GM18873 (cell line): ENCODE measurements around the gene GTF3C5.
"Not testable (repeated sequence)": the region's sequence is repeated elsewhere in the genome, so short reads cannot be mapped to it uniquely, and the experiment has no call there.

Experiments used
- ATAC-seq: cut with Tn5 transposase; IDR thresholded peaks from one replicate; pipeline ENCODE4 v1.9.1; 2021; ENCODE audit warnings: mild to moderate bottlenecking, moderate library complexity, moderate number of reproducible peaks; ENCODE audit not compliant: unreplicated experiment, low FRiP score

The GTF3C5 gene, protein sequence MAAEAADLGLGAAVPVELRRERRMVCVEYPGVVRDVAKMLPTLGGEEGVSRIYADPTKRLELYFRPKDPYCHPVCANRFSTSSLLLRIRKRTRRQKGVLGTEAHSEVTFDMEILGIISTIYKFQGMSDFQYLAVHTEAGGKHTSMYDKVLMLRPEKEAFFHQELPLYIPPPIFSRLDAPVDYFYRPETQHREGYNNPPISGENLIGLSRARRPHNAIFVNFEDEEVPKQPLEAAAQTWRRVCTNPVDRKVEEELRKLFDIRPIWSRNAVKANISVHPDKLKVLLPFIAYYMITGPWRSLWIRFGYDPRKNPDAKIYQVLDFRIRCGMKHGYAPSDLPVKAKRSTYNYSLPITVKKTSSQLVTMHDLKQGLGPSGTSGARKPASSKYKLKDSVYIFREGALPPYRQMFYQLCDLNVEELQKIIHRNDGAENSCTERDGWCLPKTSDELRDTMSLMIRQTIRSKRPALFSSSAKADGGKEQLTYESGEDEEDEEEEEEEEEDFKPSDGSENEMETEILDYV

DNA sequence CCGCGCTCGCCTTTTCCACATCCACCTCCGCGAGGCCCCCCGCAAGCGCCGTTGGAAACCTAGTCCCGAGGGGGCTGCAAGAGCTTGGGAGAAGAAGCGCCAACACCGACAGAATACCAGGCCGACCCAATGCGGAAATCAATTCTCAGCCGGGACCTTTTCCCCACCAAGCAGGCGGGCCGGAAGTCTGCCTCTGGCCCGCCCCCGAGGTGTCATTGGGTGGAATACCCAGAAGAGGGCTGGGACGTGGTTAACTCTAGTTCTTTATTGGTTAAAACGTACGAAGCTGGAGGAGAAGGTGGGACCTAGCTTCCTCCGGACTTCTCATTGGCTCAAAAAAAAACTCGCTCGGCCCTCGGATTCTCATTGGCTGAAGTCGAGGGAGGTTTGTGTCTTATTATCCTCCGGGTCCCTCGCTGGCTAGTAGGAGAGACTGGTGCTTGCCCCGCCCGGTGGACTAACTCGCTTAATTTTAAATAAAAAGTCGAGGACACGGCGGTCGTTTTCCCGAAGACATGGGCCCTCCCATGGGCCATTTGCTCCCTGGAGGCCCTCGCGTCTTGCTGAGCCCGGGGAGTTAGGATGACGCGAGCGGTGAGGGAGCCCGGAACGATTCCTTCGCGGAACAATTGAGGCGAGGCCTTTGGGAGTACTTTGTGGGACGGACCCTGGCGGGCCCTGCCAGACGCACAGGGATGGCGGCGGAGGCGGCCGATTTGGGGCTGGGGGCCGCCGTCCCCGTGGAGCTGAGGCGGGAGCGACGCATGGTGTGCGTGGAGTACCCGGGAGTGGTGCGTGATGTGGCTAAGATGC, at the start of gene GTF3C5:
TSS of gene GTF3C5 (plus strand) at position 681 of the 813 bp plus-strand sequence. CDS start at position 696, 15 bp downstream.
- peak; percentile 93 for ATAC-seq

DNA sequence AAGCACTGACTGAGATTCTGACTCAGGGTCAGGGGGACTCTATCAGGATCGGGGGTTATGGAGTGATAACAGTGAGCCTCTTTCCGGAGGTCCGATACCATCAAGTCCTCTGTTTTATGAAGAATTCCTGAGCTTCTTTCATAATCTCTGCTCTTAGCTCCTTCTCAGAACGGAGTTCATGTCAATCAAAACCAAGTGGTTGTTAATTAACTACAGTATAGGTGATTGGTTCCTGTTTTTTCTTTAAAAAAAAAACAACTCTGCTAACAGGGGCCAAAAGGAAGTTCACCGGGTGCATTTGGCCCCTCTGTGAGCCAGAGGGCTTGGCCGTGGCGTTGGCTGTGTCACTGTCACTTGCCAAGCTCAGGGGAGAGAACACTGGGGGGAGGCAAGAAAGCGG, 48.3 kb upstream of the GTF3C5 start:
- ATAC-seq = no peak

DNA sequence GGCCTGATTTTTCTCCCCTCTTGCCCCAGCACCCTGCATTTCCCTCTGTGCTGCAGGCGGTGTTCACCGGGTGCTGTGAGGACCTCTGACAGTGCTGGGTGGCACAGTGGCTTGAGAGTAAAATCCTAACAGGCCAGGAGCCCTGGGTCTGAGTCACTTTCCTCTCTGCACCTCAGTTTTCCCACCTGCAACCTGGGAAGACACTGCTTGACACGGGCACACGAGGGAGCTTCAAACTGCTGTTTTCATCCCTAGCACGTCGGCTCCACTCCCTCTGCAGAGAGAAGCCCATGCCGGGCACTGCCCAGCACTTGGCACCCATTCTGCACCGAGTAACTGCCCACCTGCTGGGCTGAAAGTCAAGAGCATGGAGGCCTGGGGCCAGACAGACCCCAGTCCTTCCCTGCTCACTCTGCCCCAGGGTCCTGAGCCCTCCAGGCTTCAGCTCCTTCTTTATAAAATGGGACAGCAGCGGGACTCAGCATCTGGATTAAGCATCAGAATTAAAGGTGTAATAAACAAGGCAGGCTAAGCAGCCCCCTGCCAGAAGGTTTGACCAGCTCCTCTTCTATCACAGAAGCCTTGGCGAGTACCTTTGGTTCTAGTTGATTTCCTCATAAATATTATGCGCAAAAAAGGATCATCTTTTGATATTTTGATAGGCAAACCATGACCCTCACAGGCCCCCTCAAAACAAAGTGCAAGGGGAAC, 47.2 kb upstream of the GTF3C5 start:
- ATAC-seq = no peak

DNA sequence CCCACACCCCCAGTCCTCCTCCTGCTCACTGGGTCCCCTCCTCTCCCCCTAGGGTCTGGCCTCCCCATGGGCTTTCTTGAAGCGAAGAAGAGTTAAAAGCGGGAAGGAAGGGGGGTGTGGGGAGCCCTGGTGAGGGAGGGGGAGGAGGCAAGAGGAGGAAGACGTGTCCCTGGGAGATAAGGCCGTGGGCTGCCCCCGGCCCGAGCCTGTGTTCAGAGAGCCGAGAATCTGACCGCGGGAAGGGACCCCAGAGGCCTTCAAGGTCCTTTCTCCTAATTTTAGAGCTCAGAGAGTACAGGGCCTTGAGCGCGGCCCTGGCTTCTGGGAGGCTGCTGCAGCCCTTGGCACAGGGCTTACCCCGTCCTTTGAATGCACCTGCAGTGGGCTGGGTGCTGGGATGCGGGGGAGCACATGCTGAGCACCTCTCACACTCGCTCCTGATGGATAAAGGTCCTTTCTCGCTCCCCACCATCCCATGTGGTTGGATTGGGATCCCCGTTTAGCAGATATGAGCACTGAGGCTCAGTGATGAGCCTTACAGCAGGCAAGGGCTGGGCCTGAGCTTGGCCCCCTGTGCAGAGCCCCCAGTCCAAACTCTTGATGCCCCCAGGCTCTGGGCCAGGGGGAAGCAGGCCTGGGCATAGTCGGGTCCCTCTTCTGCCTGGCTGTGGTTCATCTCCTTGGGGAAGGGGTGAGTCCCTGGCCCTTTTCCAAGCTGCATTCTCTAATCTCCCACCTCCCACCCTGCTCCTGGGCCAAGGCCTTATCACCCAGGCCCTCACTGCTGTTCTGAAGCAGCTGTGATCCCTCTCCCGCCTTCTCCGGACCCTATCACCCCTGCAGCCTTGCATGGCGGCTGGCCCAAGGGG, 46.4 kb upstream of the GTF3C5 start:
- ATAC-seq = no peak

DNA sequence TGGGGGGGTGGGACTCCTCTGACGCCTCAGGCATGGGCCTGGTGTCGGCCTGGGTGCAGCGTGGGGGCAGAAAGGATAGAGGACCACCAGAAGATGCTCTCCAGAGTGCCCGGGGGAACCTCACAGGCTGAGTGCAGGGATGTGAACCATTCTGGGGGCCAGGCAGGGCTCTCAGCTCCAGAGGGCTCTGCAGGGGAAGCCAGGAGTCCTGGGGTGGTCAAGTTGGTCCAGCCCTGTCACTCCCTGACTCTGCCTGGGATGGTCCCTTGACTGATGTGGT, 45.8 kb upstream of the GTF3C5 start:
- ATAC-seq = no peak

DNA sequence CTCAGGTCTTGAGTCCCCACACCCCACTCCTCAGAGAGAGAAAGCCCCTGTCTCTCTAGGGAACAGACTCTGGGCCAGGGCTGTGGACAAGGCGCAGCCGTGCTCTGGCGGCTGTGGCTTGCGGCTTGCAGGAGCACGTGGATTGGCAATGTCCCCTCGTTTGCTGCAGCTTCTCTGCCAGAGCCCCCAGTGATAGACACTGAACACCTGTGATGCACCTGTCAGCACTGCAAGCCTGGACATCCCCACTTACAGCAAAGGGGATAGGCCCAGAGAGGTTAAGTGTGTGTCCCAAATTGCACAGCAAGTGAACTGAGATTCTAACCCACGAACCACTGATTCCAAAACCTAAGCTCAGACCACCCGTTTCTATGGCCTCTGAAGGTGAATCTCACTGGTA, 45.3 kb upstream of the GTF3C5 start:
- ATAC-seq = no peak

DNA sequence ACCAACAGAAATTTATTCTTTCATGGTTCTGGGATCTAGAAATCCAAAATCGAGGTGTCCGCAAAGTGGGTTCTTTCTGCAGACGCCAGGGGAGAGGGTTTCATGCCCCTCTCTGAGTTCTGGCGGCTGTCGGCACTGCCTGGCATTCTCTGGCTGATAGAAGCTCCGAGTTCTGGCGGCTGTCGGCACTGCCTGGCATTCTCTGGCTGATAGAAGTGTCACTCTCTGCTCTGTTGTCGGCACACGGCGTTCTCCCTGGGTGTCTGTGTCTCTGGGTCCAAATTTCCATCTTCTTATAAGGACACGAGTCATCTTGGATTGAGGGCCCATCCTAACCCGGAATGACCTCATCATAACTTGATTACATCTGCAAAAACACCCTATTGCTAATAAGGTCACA, 44.7 kb upstream of the GTF3C5 start:
- ATAC-seq = no peak

DNA sequence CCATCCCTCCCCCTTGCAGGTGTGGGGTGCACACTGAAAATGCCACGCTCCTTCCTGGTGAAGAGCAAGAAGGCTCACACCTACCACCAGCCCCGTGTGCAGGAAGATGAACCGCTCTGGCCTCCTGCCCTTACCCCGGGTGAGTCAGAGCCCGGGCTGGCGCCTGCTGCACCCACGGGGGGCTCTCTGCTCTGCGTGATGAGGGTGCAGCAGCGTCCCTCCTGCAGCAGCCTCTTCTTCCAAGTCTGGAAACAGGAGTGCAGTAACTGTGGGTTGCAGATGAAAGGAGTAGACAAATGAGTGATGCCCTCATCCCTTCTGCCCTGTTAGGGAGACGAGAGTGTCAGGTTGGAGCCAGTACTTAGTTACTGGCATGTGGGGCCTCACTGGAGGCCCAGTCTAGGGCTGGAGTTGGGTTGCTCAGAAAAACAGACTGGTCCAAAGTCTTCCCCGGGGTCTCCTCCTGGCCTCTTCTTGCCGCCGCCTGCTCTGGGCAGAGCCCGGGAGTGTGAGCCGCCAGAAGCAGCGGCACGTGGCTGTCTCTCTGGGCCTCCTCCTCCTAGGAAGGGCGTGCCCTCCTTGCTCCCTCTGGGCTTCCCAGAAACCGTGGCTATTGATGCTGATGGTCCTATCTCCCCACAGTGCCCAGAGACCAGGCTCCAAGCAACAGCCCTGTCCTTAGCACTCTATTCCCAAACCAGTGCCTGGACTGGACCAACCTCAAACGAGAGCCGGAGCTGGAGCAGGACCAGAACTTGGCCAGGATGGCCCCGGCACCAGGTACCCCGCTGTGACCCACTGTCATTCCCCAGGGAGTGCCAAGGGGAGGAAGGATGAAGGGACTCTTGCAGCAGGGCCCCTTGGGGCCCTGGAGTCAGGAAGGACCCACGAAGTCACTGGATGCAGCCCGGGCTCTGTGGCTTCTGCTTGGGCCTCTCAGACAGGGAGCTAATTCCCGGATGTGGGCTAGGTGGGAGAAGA, 43.9 kb upstream of the GTF3C5 start:
- no peak for ATAC-seq

DNA sequence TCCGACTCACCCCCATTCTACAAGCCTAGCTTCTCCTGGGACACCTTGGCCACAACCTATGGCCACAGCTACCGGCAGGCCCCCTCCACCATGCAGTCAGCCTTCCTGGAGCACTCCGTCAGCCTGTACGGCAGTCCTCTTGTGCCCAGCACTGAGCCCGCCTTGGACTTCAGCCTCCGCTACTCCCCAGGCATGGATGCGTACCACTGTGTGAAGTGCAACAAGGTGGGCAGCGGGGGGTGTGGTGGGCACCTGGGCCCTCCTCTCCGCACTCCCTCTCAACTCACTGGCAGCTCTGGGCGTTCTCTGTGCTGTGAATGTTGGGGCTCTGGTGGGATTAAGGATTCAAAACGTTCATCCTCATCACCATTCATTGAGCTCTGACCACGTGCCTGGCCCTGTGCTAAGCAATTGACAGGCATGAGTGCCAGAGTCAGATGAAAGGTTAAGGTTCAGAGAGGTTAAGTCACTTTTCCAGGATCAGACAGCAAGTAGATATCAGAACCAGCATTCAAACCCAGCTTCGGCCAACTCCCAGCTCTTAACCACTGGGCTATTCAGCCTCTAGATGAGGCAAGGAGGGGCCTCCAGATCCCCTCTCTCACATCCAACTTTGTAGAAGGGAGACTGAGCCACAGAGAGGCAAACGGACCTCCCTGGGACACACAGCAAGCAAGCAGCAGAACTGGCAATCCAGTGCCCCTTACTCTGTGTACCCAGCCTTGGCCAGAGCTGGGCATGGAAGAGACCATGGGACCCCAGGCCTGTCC, 42.4 kb upstream of the GTF3C5 start:
- no peak for ATAC-seq

DNA sequence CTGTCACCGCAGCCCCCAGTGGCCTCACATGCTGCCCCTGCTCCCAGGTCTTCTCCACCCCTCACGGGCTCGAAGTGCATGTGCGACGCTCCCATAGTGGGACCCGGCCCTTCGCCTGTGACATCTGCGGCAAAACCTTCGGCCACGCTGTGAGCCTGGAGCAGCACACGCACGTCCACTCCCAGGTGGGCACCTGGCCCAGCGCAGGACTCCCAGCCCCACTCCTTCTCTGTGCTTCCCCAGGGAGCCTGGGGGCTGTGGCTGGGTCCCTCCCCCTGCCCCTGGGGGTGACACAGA, 41.8 kb upstream of the GTF3C5 start:
- no peak for ATAC-seq

DNA sequence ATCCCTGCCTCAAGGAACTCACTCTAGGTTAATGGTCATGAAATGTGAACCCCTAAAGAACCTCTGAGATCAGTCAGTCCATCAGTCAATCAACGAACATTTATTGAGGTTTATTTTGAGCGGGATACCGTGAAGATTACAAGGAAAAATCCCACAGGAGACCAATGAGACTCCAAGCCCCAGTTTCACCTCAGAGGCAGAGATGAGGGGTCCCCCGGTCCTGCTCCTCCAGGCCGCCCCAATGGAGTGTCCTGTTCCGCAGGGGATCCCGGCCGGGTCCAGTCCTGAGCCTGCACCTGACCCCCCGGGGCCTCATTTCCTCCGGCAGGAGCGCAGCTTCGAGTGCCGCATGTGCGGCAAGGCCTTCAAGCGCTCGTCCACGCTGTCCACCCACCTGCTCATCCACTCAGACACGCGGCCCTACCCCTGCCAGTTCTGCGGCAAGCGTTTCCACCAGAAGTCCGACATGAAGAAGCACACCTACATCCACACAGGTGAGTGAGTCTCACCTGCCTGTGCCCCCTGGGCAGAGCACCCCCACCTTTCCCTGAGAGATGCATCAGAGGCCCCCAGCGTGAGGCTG, 41.3 kb upstream of the GTF3C5 start:
- ATAC-seq = no peak

DNA sequence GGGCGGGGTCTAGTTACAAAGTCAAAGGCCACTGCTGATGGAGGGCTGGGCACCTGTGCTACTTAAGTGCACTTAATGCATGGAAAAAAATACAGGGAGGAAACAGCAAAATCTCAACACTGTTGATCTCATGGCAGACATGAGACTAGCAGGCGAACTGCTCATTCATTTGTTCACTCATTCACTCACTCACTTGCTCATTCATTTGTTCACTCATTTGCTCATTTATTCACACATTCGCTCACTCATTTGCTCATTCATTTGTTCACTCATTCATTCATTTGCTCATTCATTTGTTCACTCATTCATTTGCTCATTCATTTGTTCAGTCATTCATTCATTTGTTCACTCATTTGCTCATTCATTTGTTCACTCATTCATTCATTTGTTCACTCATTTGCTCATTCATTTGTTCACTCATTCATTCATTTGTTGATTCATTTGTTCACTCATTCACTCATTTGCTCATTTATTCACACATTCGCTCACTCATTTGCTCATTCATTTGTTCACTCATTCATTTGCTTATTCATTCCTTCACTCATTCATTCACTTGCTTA, 40.7 kb upstream of the GTF3C5 start:
- ATAC-seq = not testable (repeated sequence)

DNA sequence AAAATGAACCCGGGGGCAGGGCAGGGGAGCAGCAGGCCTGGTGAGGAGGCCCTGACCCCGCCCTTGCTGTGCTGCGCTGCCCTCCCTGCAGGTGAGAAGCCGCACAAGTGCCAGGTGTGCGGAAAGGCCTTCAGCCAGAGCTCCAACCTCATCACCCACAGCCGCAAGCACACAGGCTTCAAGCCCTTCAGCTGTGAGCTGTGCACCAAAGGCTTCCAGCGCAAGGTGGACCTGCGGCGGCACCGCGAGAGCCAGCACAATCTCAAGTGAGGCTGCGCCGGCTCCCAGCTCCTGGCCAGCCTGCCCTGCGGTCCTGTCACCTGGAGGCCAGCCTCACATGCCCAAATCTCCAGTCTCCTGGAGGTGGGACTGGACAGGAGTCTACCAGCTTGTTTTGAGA, 40.0 kb upstream of the GTF3C5 start:
- no peak for ATAC-seq

DNA sequence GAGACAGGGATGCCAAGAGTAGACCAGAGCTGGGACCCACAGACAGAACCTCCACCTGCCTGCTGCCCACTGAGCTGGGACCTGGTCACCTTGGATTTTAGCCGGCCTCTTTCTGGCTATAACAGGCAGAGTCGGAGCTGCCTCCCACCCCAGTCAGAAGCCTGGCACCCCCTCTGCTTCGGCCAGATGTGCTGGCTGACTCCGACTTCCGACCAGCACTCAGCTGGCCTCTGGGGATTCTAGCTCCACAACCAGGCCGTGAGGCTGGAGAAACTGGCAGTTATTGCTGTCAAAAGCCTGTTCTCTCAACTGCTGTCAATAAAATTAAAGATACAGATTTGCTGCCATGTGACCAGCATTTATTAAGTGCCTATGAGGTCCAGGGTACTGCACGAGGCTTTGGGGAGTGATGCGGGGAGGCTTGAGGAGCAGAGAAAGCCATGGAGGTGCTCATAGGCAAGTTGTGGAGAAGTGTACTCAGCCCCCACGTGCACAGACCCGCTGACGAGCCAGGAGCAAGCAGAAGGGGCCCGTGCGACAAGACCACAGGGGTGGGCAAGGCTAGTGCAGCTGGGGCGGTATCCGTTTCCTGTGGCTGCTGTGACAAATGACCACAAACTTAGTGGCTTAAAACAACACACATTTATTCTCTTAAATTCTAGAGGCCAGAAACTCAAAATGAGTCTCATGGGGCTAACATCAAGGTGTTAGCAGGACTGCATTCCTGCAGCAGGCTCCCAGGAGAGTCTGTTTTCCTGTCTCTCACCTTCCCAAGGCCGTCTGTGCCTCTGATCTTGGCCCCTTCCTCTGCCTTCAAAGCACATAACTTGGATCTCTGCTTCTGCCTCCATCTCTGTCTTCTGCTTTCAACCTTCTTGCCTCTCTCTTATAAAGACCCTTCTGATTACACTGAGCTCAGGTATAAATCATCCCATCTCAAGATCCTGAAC, 39.2 kb upstream of the GTF3C5 start:
- no peak for ATAC-seq

DNA sequence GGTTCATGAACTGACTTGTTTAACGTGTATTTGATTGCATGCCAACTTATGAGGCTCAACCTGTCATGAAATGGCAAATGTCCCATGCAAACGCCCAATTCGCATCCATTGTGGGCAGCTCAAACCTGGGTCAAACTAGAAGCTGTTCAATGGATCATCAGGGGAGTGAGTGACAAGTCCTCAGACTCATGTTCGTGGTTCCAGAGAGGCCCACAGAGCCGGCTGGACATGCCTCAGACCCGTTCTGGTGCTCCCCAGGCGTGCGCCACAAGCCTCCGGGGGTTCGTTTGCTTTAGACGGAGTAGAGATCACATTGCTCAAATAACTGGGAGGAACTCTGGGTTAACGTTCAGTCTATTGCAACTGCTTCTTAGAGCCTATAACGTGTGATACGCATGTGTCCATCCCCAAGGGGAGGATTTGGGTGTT, 37.3 kb upstream of the GTF3C5 start:
- no peak for ATAC-seq

DNA sequence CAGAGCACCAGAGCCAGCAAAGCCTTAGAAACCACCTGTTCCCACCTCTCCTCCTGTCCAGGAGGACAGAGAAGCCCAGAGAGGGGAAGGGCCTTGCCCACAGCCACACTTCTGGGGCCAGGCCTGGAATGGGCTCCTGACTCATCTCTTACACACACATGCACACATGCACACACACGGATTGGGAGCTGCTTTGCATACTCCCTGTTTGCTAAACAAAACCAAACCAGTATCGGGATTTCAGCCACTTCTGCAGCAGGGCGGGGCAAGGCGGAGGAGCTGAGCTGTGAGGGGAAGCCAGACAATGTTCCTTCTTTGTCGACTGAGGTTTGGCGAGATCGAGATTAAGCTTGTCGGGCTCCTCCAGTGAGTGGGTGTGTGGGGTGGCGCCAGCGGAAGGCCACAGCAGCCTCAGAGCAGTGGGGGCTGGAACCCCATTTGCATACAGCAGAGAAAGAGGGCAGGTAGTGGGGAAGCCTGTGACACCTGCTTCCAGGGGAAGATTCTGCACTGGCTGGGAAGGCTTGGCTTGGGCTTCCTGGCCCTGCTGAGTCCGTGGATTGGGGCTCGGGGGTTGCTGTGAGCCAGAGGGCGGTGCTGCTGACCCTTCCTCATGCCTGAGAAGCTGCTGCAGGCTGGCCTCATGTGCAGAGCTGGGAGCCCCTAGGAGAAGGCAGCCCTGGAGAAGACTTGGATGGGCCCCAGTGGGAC, 36.2 kb upstream of the GTF3C5 start:
- ATAC-seq = peak; percentile 54
